Measurements from ENCODE around the gene MAGI1. TPM values are rescaled to one million over a fixed set of nuclear protein-coding genes. Genes with fewer than 3 reads are reported as not detected.
A peak's percentile ranks its signal among the peaks of the same experiment; 100 is the strongest.

The MAGI1 gene
- total RNA-seq, 1 donor from 2014 or later = 45.3 TPM

DNA sequence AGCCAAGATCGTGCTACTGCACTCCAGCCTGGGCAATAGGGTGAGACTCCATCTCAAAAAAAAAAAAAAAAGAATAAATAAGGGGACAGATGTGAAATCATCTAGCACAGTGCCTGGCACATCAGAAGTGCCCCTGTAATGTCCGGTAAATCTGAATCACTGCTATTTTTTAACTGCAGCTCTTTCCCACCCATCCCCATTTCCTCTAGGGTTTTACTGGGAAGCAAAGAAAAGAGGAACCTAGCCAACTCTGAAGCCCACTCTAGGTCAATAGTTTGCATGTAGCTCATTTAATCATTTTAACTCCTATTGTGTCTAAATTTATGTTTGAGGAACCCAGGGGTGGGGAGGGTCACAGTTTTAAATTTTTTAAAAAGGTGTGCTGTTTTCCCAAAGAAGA is 26.0 kb downstream of the MAGI1 start:
- no peak for DNase-seq

DNA sequence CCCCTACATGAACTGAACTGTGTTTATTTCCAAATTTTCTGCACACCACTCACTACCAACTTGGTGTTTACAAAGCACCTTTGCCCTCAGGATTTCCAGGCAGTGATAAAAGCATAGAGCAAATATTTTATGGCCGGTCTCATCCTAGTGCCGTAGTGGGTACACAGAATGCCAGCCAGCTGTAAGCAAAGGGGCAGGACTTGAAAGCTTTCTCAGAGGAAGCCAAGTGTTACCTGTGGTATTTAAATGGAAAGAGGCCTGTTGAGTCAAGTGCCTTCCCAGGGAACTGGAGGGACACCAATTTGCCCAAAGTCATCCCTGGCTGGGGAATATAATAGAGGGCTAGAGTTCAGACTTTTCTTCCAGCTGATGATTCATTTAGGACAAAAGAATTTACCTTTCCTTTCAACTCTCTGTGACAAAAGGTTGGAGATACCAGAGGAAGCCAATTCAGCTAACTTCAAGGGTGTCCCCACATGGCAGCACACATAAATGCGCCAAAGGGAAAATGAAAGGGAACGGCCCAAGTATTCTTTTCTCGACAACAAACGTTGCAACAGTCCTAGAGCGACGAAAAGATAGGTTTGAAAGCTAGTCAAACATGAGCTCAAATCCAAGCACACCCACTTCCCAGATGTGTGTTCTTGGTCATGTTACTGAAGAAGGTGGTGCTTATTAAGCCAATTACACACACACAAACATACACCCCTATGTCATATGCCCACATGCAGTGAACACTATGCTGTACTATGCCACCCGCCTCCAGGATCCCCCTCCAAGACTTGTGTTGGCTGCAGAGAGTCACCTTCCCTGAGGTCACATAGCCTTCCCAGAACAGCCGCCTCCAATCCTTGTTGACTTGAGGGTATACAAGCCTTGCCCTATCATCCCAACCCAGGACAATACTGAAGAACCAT is 27.7 kb downstream of the MAGI1 start:
- DNase-seq = no peak

DNA sequence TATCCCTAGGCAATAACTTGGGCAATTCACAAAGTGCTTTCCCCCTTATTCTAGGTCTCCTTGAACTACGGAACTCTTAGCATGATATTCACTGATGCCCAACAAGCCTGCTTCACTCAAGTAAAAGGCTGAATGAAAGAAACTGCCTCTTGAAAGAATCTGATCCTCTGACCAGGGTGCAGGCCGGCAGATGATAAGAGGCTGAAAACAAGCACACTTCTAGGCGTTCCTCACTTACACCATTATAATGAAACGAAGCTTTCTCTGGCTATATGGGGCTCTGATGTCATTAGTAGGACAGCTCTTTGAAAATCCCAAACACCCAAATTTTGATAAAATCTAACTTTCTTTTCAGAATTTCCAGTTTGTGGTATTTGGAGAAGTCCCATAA is 28.4 kb downstream of the MAGI1 start:
- no peak for DNase-seq

DNA sequence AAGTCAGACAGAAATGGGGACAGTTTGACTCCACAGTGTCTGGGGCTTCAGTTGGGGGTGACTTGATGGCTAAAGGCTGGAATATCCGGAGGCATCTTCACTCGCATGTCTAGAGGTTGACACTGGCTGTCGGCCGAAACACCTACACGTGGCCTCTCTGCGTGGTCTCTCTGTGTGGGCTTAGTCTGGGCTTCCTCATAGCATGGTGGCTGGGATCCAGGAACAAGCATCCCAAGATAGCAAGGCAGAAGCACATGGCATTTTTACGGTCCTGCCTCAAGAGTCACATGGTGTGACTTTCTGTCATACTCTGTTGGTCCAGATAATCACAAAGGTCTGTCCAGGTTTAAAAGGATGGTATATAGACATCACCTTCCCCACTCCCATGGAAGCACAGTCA is 34.5 kb downstream of the MAGI1 start:
- no peak for DNase-seq

DNA sequence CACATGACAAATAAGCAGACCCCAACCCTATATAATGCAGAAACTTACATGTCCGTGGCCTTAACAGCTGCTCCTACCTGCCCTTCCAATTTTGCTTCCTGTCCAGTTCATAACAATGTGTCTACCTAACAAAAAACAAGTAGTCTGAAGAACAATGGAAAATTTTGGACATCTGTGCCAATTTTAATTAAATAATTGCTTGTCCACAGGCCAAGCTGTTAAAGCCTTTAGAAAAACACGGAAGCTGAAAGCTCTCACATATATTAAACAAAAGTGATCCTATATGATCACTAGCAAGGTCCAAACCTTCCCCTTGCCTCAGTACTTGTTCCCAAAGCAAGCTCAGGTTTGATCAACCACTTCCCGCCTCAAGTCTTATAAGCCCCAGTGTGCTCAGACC is 37.1 kb downstream of the MAGI1 start:
- no peak for DNase-seq

DNA sequence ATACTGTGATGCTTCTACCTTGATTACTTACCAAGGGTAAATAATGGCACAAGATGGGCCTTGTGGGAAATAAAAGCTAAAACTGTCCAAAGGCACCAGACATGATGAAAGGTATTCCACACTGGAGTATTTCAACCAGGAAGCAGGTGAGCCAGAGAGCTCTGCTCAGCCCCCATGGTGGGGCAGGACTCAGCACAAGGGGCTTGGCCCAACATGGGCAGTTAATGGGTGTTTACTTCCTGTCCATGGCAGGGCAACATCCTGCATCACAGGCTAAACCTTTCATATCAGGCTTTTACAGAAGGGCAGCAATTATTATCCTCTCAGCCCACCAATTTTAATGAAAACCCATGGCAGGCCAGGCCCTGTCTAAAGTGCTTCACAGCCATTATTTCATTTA is 38.2 kb downstream of the MAGI1 start:
- no peak for DNase-seq

DNA sequence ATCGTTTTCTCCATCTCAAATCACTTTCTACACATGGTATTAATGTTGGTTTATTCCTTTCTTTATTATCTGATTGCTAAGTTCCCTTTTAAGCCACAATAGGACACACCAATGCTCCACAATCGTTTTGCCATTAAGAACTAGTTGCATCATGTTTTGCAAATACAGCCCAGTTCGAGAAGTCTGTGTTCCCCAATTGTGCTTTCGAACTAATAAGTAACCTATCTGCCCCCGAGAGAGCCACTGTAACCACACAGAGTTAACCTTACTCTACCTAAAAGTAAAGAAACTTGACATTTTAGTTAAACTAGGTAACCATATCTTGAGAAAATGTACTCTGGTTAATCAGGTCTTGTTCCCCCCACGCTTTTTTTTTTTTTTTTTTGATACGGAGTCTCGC is 39.1 kb downstream of the MAGI1 start:
- no peak for DNase-seq

DNA sequence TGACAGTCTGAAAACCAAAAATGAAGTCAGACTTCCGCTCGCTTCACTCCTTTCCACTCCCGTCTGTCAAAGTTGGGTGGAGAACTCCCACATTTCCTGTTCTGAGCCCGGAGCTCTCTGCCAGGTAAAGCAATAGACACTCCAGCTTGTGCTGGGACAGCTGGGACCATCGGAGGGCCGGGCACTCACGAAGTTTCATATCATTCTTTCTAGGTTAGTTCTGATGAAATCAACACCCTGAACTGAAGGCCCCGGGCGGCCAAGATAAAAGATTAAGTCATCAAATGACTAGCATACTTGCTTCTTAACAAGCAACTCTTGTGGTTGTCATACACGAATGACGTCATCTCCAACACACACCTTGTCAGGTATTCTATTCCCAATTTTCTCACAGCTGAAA is 42.1 kb downstream of the MAGI1 start:
- no peak for DNase-seq

DNA sequence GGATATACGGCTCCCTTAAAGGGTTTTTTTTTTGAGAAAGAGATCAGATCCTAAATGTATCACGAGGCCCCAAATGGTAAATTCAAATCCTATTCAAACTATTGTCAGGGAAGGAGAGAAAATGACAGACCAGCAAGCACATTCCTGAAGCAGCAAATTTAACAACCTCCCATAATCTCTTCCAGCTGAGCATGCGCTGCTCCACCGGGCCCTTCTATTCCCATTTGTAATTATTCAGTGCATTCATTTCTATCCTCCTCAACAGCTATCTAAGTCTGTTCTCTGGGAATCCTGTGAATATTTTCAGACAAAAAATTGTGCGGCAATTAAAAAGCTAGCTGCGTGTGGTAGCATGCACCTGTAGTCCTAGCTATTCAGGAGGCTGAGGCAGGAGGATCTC is 43.2 kb downstream of the MAGI1 start:
- DNase-seq = peak; percentile 8

DNA sequence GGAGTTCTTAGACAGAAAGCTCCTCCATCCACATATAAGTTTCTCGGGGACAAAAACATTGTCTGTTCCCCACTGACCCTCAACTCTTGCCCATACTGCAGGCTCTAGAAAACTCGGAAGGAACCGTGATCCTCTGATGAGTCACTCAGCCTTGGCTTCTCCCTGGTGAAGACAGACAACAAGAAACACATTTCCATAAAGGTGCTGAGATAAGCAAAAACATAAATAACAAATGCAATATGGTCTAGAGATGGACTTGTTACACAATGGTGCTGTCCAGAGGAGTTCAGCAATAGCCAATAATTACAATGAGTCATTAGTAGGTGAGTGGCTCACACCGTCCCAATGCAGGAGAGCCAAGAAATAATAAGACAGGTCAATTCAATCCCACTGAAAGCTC is 43.7 kb downstream of the MAGI1 start:
- no peak for DNase-seq

DNA sequence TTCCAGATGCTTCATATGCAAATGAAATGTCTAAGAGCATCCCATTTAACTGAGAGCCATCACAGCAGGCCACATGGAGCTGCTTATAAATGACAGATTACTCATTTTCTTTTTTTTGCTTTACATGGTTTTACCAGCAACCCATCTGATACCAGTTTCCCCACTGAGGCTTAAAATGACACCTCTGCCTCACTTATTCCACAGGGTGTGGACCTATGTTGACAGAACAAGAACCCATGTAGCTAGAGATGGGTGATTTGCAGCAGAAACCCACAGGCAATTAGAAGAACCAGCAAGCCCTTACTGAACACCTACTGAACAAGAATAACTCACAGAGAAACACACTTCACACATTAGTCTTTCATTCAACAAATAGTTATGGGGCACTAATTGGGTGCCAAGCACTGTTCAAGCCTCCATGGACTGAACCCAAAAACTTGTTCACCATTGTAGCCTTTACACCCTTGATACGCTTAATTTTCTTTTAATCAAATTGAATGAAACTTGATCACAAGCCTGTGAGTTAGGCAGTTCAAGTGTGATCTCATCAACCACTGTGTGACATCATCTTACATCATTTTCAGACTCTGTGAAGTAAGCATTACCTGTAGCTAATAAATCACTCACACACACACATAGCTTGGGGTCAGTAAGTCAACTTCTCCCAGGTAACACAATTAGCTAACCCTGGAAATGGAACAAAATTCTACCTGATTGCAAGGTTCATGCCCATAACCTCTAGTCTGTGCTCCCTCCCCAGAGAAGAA is 45.4 kb downstream of the MAGI1 start:
- no peak for DNase-seq

DNA sequence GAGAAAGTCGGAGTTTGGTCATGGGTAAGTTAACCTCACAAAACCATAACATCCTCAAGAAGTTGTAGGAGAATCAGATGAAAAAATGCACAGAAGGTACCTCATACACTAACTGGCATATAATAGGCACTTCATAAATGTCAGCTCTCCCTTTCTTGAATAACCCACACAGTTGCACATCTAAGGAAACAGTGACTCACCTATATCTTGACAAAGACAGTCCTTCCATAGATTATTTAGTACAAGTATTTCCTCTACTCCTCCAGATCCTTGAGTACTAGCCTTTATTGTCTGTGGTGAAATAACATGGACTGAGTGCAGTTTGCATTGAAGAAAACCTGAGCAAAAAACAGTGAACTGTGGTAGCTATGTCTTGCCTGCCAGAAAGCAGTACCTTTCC is 46.6 kb downstream of the MAGI1 start:
- no peak for DNase-seq

DNA sequence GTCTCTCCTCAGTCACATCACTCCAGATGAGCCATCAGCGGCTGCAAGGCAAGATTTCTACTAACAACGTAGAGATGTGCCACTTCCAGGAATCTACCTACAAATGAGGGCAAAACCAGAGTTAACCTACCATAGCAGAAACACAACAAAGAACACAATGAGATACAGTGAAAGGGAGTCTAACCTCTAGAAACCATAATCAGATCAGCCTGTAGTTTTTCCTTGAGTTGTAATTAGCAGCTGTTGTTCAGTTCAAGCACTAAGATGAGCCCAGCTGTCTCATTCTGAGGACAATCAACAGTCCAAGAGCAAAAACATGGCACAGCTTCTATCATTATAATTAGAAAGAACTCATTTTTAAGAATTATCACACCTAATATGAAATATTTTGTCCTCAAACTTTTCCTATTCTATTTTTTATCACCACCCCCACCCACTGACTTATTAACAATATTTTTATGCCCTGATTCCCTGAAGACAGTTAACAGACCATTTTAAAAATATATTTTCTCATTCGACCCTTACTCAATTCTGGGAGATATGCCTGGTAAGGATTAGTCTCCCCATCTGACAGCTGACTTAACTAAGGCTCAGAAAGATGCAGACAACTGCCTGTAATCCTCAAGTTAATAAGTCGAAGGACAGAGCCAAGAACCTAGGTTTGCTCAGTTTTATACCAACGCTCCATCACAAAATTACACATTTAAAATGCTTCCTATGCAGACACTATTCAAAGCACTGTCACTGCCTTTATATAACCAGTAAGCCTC is 50.1 kb downstream of the MAGI1 start:
- DNase-seq = no peak

DNA sequence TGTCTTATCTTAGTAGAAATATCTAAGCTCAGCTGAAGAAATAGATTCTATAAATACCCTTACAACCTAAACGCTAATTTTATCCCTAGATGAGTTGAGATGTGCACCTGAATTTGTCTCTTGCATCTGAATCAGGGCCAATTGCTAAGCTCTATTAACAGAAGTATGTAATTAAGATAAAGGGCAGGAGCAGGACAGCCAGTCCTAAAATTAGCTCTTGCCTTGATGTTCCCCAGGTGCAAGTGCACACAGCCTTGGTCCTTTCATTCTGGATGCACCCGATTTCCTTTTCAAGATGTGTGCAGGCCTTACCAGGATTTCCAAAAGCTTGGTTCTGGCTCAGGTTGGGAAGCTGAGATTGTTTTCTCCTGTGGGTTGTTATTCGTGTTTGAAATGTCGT is 52.4 kb downstream of the MAGI1 start:
- no peak for DNase-seq

DNA sequence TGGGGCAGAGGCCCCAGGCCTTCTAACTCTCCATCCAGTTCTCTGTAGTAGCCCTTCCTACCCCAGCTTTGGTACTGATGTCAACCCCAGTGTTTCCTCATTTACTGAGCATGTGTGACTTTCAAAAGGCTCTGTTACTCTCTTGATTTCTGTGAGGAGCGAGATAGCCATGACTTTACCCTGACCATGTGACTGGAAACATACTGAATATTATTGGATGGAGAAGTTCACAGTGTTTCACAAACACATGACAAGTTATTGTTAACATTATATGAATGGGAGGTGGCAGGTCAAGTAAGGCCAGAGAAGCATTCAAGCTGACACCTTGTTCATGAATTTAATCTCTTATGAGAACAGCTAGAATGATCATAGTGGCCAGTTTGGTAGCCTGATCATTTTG is 53.7 kb downstream of the MAGI1 start:
- DNase-seq = no peak

DNA sequence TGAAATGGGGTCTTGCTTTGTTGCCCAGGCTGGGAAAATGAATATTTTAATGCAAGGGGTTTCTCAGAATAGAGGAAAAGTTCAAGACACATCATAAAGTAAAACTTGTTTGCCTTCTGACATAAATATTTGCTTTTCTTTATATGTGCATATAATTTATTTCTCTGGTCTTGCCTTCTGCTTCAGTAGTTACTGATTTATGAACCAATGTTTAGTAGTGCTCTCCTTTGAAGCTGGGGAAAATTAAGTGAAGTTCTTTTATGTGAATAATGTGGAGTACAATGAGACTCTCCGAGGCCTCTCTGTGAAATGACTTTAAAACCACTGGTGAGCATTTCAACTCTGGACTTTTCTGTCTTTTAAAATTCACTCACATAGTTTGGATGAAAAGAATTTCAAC is 55.6 kb downstream of the MAGI1 start:
- DNase-seq = no peak

DNA sequence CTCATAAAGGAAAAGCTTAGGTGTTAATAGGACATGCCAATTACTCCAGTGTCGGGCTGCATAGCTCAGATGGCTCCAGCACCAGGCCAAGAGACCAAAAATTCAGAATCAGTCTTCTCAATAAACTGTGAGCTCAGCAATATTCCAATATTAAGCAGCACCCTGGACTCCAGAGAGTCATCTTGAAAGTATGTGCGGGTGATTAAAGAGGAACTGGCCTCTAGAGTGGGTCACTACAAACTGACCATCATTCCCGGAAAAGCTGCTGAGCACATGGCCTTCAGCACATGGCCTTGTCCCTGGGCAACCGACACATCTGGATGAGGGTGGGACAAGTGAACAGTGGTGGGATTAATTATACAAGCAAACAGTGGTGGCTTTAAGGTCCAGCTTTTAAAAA is 59.0 kb downstream of the MAGI1 start:
- no peak for DNase-seq

DNA sequence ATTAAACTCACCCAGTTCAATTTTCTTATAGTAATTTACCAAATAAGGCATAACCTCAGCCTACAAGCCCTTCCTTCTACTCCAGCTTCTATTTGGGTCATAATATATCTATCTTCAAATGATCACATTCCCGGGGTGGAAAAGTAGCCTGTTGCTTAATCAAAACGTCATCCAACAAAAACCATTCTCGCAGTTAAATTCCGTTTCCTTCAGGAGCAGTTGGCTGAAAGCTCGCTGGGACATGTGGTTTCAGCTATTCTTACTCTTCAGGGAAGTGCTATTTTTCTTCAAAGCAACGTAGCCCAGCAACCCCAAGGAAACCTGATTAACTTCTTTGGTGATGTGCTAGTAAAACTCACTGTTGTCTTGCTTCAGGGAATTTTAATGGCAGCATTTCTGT is 59.6 kb downstream of the MAGI1 start:
- DNase-seq = peak; percentile 68

DNA sequence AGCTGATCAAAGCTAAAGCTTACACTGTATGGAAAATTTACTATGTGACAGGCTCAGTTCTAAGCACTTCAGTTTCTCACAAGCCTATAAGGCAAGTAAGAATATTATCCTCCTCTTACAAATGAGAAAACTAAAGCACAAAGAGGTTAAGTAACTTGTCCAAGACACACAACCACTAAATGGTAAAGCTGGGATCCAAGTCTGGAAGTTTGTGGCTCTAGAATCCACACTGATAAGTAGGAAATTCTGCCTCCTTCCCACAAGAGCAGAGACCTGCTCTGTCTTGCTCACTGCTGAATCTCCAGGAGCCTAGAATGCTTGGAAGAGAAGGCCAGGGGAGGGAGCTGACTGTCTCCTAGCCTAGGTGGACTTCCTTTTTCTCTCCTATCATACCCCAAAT is 60.6 kb downstream of the MAGI1 start:
- no peak for DNase-seq

DNA sequence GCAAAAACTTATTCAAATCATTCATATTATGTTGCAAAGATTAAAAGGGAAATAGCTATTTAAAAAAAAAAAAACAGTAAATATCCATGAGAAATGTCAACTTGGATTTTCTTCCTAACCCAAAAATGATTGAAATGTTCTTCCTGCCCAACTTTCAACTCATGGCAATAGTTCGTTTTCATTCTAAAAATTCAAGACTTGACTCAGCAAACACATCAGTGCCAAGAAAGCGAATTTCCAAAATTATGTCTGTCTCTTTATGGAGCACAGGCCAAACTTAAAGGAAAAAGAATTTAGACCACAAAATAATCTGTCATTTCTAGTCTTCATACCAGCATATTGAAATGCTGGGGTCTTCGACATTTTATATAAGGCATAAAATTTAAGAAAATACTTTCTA is 63.7 kb downstream of the MAGI1 start:
- DNase-seq = no peak

DNA sequence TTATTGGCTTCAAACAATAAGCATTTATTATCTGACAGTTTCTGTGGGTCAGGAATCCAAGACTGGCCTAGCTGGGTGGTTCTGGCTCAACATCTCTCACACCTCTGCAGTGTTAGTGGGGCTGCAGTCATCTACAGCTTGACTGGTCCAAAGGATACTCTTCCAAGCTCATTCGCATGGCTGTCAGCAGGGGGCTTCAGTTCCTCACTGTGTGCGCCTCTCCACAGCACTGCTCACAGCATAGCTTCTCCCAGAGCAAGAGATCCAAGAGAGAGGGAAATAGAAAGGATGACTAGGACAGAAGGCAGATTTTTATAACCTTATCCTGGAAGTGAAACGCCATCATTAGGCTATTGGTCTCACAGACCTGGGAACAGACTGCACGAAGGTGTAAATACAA is 64.2 kb downstream of the MAGI1 start:
- no peak for DNase-seq

DNA sequence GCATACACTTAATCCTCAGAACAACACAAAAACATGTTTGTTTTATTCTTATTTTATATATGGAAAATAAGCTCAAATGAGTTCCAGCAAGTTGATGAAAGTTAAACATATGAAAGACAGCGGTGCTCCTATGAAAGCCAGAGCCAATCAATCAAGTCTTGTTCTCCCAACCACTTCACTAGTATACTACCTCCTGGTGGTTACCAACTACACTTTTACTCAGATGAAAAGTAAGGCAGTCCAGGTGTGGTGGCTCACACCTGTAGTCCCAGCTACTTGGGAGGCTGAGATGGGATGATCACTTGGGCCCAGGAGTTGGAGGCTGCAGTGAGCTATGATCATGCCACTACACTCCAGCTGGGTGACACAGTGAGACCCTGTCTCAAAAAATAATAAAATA is 66.0 kb downstream of the MAGI1 start:
- no peak for DNase-seq

Data from skin of body (tissue), 2 donors.